ENCODE data around the gene LMO1.

Gene LMO1

DNA sequence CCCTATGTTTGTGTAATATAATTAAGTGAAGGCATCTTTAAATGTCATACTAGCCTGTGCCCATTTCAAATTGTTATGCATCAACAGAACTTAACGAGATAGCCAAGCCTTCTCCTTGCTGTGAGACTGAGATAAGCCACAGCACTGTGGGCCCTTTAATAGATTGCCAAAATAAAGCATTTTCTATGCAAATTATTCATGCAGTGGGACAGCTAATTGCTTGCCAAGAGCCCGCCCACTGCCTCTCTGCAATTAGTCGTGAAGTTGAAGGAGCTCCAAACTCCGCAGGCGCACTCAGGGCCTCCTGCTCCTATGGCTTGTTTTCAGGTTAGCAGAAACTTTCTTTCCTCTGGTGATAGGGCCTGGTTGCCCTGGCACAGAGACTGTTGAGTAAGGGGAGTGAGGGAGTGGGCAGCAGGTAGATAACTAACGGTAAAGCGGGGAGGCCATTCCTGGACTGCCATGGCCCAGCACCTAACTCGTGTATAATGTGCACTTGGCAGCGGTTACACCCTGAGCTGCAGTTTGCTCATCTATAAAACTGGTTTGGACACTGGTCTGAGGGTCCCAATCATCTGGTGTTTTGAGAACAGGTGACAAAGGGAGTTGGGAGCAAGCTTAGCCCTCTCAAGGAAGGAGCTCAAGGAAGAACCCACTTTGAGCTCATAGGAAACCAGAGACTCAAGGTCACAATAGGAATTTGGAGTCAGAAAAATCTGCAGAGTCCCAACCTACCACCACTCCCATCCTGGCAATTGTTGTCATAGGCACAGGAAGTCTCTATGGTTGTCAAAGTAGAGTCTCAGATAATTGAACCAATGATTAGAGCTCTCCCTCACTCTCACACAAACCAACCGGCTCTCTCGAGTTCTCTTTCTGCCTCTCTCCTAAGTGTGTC, 60.9 kb downstream of the LMO1 start:
- no peak overlapping the region for H3K27ac ChIP-seq
- TF ChIP-seq, protein P1, sequence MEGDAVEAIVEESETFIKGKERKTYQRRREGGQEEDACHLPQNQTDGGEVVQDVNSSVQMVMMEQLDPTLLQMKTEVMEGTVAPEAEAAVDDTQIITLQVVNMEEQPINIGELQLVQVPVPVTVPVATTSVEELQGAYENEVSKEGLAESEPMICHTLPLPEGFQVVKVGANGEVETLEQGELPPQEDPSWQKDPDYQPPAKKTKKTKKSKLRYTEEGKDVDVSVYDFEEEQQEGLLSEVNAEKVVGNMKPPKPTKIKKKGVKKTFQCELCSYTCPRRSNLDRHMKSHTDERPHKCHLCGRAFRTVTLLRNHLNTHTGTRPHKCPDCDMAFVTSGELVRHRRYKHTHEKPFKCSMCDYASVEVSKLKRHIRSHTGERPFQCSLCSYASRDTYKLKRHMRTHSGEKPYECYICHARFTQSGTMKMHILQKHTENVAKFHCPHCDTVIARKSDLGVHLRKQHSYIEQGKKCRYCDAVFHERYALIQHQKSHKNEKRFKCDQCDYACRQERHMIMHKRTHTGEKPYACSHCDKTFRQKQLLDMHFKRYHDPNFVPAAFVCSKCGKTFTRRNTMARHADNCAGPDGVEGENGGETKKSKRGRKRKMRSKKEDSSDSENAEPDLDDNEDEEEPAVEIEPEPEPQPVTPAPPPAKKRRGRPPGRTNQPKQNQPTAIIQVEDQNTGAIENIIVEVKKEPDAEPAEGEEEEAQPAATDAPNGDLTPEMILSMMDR (conservative IDR thresholded peaks at IDR 0.05), result no peak

- H3K27ac ChIP-seq, result no peak overlapping the region
- TF ChIP-seq, protein P1 (conservative IDR thresholded peaks at IDR 0.05), result no peak
Measured at GRCh38 chr11:8201644-8202365, 61.9 kb downstream of the LMO1 start.

DNA sequence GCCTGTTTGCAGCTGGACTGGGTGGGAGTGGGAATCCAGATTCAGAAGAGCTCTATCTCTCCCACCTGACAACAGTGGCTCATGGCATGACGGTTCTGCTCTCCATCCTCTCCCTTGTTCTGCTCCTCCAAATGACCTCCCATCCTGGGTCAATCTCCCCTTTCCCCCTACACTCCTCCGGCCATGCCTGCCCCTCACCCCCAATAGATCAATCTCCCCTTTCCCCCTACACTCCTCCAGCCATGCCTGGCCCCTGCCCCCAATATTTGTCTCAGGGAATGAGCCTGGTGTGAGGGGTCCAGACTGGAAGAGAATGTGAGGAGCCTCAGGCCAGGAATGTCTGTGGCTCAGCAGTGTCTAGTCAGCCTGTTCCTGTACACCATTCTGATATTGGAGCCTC, 64.0 kb downstream of the LMO1 start:
- TF ChIP-seq, protein P1 (conservative IDR thresholded peaks at IDR 0.05), result no peak

DNA sequence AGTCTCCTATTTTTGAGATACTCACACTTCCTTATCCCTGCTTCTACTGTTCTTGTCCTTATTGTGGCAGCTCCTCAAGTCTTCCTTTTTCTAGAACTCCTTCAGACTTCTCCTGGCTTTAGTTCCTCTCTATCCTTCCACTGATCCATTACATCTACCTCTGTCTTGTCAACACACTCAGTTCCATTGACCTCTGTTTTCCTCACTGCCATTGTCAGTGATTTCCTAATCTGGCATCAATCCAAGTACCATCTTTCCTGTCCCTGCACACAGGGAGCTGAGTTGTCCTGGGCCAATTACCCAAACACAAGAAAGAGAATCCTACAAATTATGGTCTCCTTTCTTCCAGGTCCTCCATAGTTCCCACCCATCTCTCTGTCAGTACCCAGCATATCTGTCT, 66.9 kb downstream of the LMO1 start:
- H3K27ac ChIP-seq, result no peak overlapping the region
- TF ChIP-seq, protein P1 (conservative IDR thresholded peaks at IDR 0.05), result no peak

More for the DNA sequence above, 64.0 kb downstream of the LMO1 start:
- no peak overlapping the region for H3K27ac ChIP-seq

DNA sequence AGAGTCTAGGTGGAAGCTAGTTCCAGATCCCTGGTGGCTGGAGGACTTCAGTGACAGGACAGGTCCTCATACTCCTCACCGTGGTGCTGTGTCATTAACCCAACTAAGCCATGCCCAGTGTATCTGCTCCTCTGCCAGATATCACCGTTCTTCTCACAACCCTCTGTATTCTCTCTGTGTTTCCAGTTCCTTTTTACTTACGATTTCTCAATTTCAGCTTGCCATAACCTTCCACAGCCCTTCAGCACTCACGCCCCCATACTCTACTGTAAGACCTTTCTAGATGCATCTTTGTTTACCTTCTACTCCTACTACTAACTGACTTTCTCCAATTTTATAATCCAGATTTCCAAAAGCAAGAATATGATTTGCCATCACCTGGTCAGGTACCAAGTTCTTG, 68.7 kb downstream of the LMO1 start:
- no peak overlapping the region for H3K27ac ChIP-seq
- TF ChIP-seq, protein P1 (conservative IDR thresholded peaks at IDR 0.05), result no peak

GRCh38 chr11:8192896-8193209, 70.8 kb downstream of the LMO1 start:
- TF ChIP-seq, protein P1 (conservative IDR thresholded peaks at IDR 0.05), result peak; percentile 60
- no peak overlapping the region for H3K27ac ChIP-seq

- TF ChIP-seq, protein P1 (conservative IDR thresholded peaks at IDR 0.05), result peak; percentile 93
- H3K27ac ChIP-seq, result no peak overlapping the region
Measured at GRCh38 chr11:8192016-8192895, 71.4 kb downstream of the LMO1 start.

All from VCaP (cell line).